SU-DHL-6 (cell line): ENCODE results near the gene DPYSL4.

Experiments
- H2AFZ ChIP-seq: fragments of 200-600 bp; sonication (generic); 2 replicates; pipeline ENCODE4 v1.6.1; 2014; ENCODE audit warnings: low read depth, mild to moderate bottlenecking, moderate library complexity, mixed read lengths, antibody characterized with exemption, low read length; ENCODE audit not compliant: severe bottlenecking
- H3F3A ChIP-seq: fragments of 200-600 bp; shearing (Covaris generic); 2 replicates; pipeline ENCODE4 v1.6.0; 2016; ENCODE audit warnings: antibody characterized with exemption, mild to moderate bottlenecking; ENCODE audit not compliant: insufficient read depth
- H3K27ac ChIP-seq: fragments of 200-600 bp; sonication (generic); 2 replicates; pipeline ENCODE4 v1.5.1; 2016; ENCODE audit warnings: low read depth, mild to moderate bottlenecking, low read length, moderate library complexity, mixed read lengths
- H3K27me3 ChIP-seq: fragments of 200-600 bp; sonication (generic), shearing (Covaris generic); 2 replicates; pipeline ENCODE4 v1.6.0; 2014; ENCODE audit warnings: mild to moderate bottlenecking, low read length
- H3K36me3 ChIP-seq: fragments of 200-600 bp; sonication (generic); 2 replicates; pipeline ENCODE4 v1.6.1; 2014; ENCODE audit warnings: mild to moderate bottlenecking, low read length, mixed read lengths
- H3K4me2 ChIP-seq: fragments of 300-600, 200-600 bp; shearing (Covaris generic), sonication (generic); 2 replicates; pipeline ENCODE4 v1.6.0; 2014; ENCODE audit warnings: low read length, low read depth, mild to moderate bottlenecking; ENCODE audit not compliant: poor library complexity, severe bottlenecking
- H3K4me3 ChIP-seq: fragments of 200-600 bp; sonication (generic); 2 replicates; pipeline ENCODE4 v1.5.1; 2014; ENCODE audit warnings: antibody characterized with exemption, low read length, mild to moderate bottlenecking, mixed read lengths; ENCODE audit not compliant: insufficient read depth, poor library complexity, severe bottlenecking
- H3K79me2 ChIP-seq: fragments of 200-600 bp; sonication (generic); 2 replicates; pipeline ENCODE4 v1.6.1; 2014; ENCODE audit warnings: mild to moderate bottlenecking, low read length, moderate library complexity; ENCODE audit not compliant: insufficient read depth
- H3K9ac ChIP-seq: fragments of 200-600 bp; sonication (generic); 2 replicates; pipeline ENCODE4 v1.7.0; 2014; ENCODE audit warnings: mild to moderate bottlenecking, low read length
- H3K9me2 ChIP-seq: fragments of 200-600 bp; sonication (generic); replicated peaks from 2 replicates; pipeline ENCODE4 v1.6.1; 2014; ENCODE audit warnings: low read length; ENCODE audit not compliant: insufficient read depth
- H3K9me3 ChIP-seq: fragments of 200-600 bp; sonication (generic); 2 replicates; pipeline ENCODE4 v1.6.1; 2014; ENCODE audit warnings: low read length, mixed read lengths; ENCODE audit not compliant: insufficient read depth
- H4K20me1 ChIP-seq: fragments of 200-600 bp; sonication (generic); 2 replicates; pipeline ENCODE4 v1.6.1; 2014; ENCODE audit warnings: low read depth, mild to moderate bottlenecking, antibody characterized with exemption, low read length, moderate library complexity, mixed read lengths
- CTCF ChIP-seq: fragments of 200-600 bp; sonication (generic); IDR thresholded peaks from one replicate; pipeline ENCODE4 v1.5.1; 2017; ENCODE audit warnings: antibody characterized with exemption, mild to moderate bottlenecking, low read length, moderate library complexity; ENCODE audit not compliant: insufficient read depth, poor library complexity, severe bottlenecking
- EZH2phosphoT487 ChIP-seq: fragments of 200-600 bp; sonication (generic), shearing (Covaris generic); conservative IDR thresholded peaks from 2 replicates; pipeline ENCODE4 v1.6.1; 2018; ENCODE audit warnings: mild to moderate bottlenecking, antibody characterized with exemption, low read length, moderate library complexity, mixed read lengths

Gene DPYSL4

GRCh38 chr10:132246296-132246695 is 59.5 kb downstream of the DPYSL4 start:
- Histone ChIP-seq H3K9me2 (no peaks in the 10 kb centered on the region), H3K9ac (no peak overlapping the region), H4K20me1 (no peaks in the 10 kb centered on the region), H3K27me3 (no peaks in the 10 kb centered on the region), H3K4me2 (no peak overlapping the region), H3K36me3 (no peaks in the 10 kb centered on the region), H3F3A (no peaks in the 10 kb centered on the region), H3K27ac (no peak overlapping the region), H2AFZ (no peak overlapping the region), H3K79me2 (no peaks in the 10 kb centered on the region), H3K9me3 (no peaks in the 10 kb centered on the region), H3K4me3 (no peak overlapping the region)
- TF ChIP-seq EZH2phosphoT487 = no peak
- TF ChIP-seq CTCF = no peak

- no peak overlapping the region for H3K4me2 ChIP-seq
- no peak overlapping the region for H3K27ac ChIP-seq
- H3K4me3 ChIP-seq = no peak overlapping the region
- H3K9ac ChIP-seq = no peak overlapping the region
- TF ChIP-seq CTCF (no peak), EZH2phosphoT487 (no peak)
- H4K20me1 ChIP-seq = no peaks in the 10 kb centered on the region
- no peaks in the 10 kb centered on the region for H3K9me2 ChIP-seq
- no peaks in the 10 kb centered on the region for H3F3A ChIP-seq
- no peak overlapping the region for H2AFZ ChIP-seq
- no peaks in the 10 kb centered on the region for H3K79me2 ChIP-seq
- no peaks in the 10 kb centered on the region for H3K9me3 ChIP-seq
- no peaks in the 10 kb centered on the region for H3K36me3 ChIP-seq
- no peaks in the 10 kb centered on the region for H3K27me3 ChIP-seq
These were observed 61.2 kb downstream of the DPYSL4 start for GRCh38 chr10:132247943-132248342.

GRCh38 chr10:132248455-132249225 is 61.9 kb downstream of the DPYSL4 start:
- Histone ChIP-seq H4K20me1 (no peaks in the 10 kb centered on the region), H3K36me3 (no peaks in the 10 kb centered on the region), H3K27ac (no peak overlapping the region), H2AFZ (no peak overlapping the region), H3K9me2 (no peaks in the 10 kb centered on the region), H3K9me3 (no peaks in the 10 kb centered on the region), H3K79me2 (no peaks in the 10 kb centered on the region), H3F3A (no peaks in the 10 kb centered on the region), H3K27me3 (no peaks in the 10 kb centered on the region), H3K4me2 (no peak overlapping the region), H3K9ac (no peak overlapping the region), H3K4me3 (no peak overlapping the region)
- TF ChIP-seq EZH2phosphoT487 (no peak), CTCF (no peak)
